Skeletal muscle tissue (tissue), 4 donors: ENCODE data around the gene ZNF207. TPM values are rescaled to one million over a fixed set of nuclear protein-coding genes. Genes with fewer than 3 reads are reported as not detected.
A peak's percentile ranks its signal among the peaks of the same experiment; 100 is the strongest.
"Not testable (repeated sequence)": the region's sequence is repeated elsewhere in the genome, so short reads cannot be mapped to it uniquely, and the experiment has no call there.

Experiments used
- H3K27ac ChIP-seq: one replicate; pipeline ENCODE4 v1.7.0; 2013; ENCODE audit warnings: mild to moderate bottlenecking, low read depth, low read length, inconsistent platforms
- H3K27me3 ChIP-seq, 3 donors: one replicate each; pipeline ENCODE4 v1.7.0; 2013; ENCODE audit warnings: low read length in 3 of 3; ENCODE audit not compliant: control insufficient read depth in 3 of 3, insufficient read depth in 3 of 3
- H3K36me3 ChIP-seq, 3 donors: one replicate each; pipeline ENCODE4 v1.7.0; 2013; ENCODE audit warnings: low read length in 3 of 3; ENCODE audit not compliant: control insufficient read depth in 3 of 3, insufficient read depth in 3 of 3
- H3K4me1 ChIP-seq, 3 donors: one replicate each; pipeline ENCODE4 v1.7.0; 2013; ENCODE audit warnings: low read length in 3 of 3, mild to moderate bottlenecking in 3 of 3; ENCODE audit not compliant: control insufficient read depth in 3 of 3, insufficient read depth in 3 of 3
- H3K4me3 ChIP-seq, 3 donors: one replicate each; pipeline ENCODE4 v1.7.0; 2013; ENCODE audit warnings: low read length in 3 of 3
- H3K9ac ChIP-seq, 3 donors: one replicate each; pipeline ENCODE4 v1.7.0; 2013; ENCODE audit warnings: low read length in 3 of 3, mild to moderate bottlenecking in 3 of 3, moderate library complexity in 2 of 3, low read depth in 1 of 3
- H3K9me3 ChIP-seq, 3 donors: one replicate each; pipeline ENCODE4 v1.7.0; 2013; ENCODE audit warnings: low read length in 3 of 3; ENCODE audit not compliant: control insufficient read depth in 3 of 3
- total RNA-seq: library from RNA; depleted of rRNA; stranded (reverse); fragments of >200 nt; gene quantifications from one replicate; pipeline ENCODE4 v1.2.3, GENCODE V29; 2014
- donor health status: Osteomylitis.

The ZNF207 gene
- total RNA-seq, 1 donor from 2014 or later: 78.3 TPM

GRCh38 chr17:32349503-32349853 lies 479 bp upstream of the ZNF207 start:
- Histone ChIP-seq H3K27me3 (no peaks in the 10 kb centered on the region), H3K9me3 (no peaks in the 10 kb centered on the region), H3K4me3 (peak overlapping the region; percentile 95 to 100 (median 99)), H3K4me1 (peaks cover 22 to 29% (median 25%) of the 10 kb centered on the region in 3 donors), H3K27ac (peak overlapping the region; percentile 100), H3K36me3 (peaks cover 3 to 9% (median 5%) of the 10 kb centered on the region in 3 donors), H3K9ac (peak overlapping the region; percentile 98 to 100 (median 100))

- H3K9ac ChIP-seq: peak overlapping the region; percentile 98 to 100 (median 100)
- H3K9me3 ChIP-seq: no peaks in the 10 kb centered on the region
- no peaks in the 10 kb centered on the region for H3K27me3 ChIP-seq
- peaks cover 35 to 41% (median 38%) of the 10 kb centered on the region in 3 donors for H3K4me1 ChIP-seq
- H3K27ac ChIP-seq: peak overlapping the region; percentile 100
- peaks cover 5 to 13% (median 12%) of the 10 kb centered on the region in 3 donors for H3K36me3 ChIP-seq
- peak overlapping the region; percentile 95 to 100 (median 99) for H3K4me3 ChIP-seq
Observed at GRCh38 chr17:32350666-32351418, 885 bp downstream of the ZNF207 start.

DNA sequence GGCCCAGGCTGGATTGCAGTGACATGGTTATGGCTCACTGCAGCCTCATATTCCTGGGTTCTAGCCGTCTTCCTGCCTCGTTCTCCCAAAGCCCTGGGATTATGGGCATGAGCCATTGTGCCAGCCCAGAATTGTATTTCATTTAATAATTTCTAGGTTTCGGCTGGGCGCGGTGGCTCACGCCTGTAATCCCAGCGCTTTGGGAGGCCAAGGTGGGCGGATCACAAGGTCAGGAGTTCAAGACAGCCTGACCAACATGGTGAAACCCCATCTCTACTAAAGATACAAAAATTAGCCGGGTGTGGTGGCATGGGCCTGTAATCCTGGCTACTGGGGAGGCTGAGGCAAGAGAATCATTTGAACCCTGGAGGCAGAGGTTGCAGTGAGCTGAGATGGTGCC lies 2.8 kb downstream of the ZNF207 start:
- H3K9me3 ChIP-seq, H3K9ac ChIP-seq, H3K27me3 ChIP-seq, H3K27ac ChIP-seq: not testable (repeated sequence)
- Histone ChIP-seq H3K4me1 (peaks cover 38 to 47% (median 42%) of the 10 kb centered on the region in 3 donors), H3K36me3 (peaks cover 7 to 23% (median 12%) of the 10 kb centered on the region in 3 donors), H3K4me3 (peak overlapping the region in 2 of 3 donors; percentile 46 to 48)

- H3K9me3 ChIP-seq: no peaks in the 10 kb centered on the region
- H3K4me3 ChIP-seq: peak overlapping the region in 1 of 3 donors; percentile 33
- peaks cover 33 to 44% (median 38%) of the 10 kb centered on the region in 3 donors for H3K4me1 ChIP-seq
- H3K36me3 ChIP-seq: peaks cover 20 to 41% (median 35%) of the 10 kb centered on the region in 3 donors
- no peak overlapping the region for H3K27ac ChIP-seq
- H3K9ac ChIP-seq: peak overlapping the region in 1 of 3 donors; percentile 7
- H3K27me3 ChIP-seq: no peaks in the 10 kb centered on the region
Observed at GRCh38 chr17:32355649-32356377, 5.9 kb downstream of the ZNF207 start.

GRCh38 chr17:32356378-32356743 lies 6.4 kb downstream of the ZNF207 start:
- Histone ChIP-seq H3K9ac (no peak overlapping the region), H3K36me3 (peaks cover 26 to 47% (median 41%) of the 10 kb centered on the region in 3 donors), H3K9me3 (no peaks in the 10 kb centered on the region), H3K4me3 (peak overlapping the region in 1 of 3 donors; percentile 33), H3K4me1 (peaks cover 33 to 43% (median 38%) of the 10 kb centered on the region in 3 donors), H3K27me3 (no peaks in the 10 kb centered on the region), H3K27ac (no peak overlapping the region)

DNA sequence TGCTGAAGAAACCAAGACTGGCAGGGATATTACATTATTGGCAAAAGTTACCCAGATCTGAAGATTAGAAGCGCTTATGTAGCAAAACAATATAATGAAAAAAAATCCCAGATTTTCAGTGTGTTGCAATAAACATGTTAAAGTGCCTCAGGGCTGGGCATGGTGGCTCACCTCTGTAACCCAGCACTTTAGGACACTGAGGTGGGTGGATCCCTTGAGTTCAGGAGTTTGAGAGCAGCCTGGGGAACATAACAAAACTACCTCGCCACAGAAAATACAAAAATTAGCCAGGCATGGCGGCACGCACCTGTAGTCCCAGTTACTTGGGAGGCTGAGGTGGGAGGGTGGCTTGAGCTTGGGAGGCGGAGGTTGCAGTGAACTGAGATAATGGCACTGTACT lies 6.8 kb downstream of the ZNF207 start:
- peaks cover 27 to 49% (median 45%) of the 10 kb centered on the region in 3 donors for H3K36me3 ChIP-seq
- H3K27me3 ChIP-seq: no peaks in the 10 kb centered on the region
- no peaks in the 10 kb centered on the region for H3K9me3 ChIP-seq
- H3K9ac ChIP-seq: no peak overlapping the region
- H3K4me1 ChIP-seq: peaks cover 29 to 40% (median 35%) of the 10 kb centered on the region in 3 donors
- no peak overlapping the region for H3K27ac ChIP-seq
- no peak overlapping the region for H3K4me3 ChIP-seq

DNA sequence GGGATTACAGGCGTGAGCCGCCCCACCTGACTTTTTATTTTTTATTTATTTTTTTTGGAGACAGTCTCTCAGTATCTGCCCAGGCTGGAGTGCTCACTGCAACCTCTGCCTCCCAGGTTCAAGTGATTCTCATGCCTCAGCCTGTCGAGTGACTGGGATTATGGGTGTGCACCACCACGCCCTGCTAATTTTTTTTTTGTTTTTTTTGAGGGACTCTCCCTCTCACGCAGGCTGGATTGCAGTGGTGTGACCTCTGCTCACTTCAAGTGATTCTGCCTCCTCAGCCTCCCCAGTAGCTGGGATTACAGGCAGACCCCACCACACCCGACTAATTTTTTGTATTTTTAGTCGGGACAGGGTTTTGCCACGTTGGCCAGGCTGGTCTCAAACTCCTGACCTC lies 7.7 kb downstream of the ZNF207 start:
- Histone ChIP-seq H3K9ac (no peak overlapping the region), H3K4me3 (no peak overlapping the region), H3K36me3 (peaks cover 27 to 55% (median 53%) of the 10 kb centered on the region in 3 donors), H3K27ac (no peak overlapping the region), H3K27me3 (no peaks in the 10 kb centered on the region), H3K9me3 (no peaks in the 10 kb centered on the region), H3K4me1 (peaks cover 25 to 35% (median 29%) of the 10 kb centered on the region in 3 donors)

DNA sequence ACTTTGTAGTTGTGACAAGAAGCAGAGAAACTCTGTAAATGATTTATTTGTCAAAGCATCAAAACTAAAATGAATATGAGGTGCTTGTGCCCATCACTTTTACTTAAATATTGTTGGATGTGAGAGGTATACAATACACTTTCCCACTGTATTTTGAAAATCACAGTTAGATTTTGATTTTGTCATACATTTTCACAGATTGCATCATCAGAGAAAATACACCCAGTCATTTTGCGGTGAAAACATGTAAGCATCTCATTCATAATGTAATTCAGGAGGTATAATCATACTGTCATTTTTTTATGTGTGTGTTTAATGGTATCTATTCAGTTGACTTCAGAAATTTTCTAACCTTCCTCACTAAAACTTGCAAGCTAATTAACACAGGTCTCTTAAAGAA lies 11.3 kb downstream of the ZNF207 start:
- no peak overlapping the region for H3K27ac ChIP-seq
- no peak overlapping the region for H3K9ac ChIP-seq
- peaks cover 41 to 77% (median 76%) of the 10 kb centered on the region in 3 donors for H3K36me3 ChIP-seq
- no peak overlapping the region for H3K4me3 ChIP-seq
- H3K4me1 ChIP-seq: peaks cover 0 to 3% (median 2%) of the 10 kb centered on the region in 3 donors
- H3K27me3 ChIP-seq: no peaks in the 10 kb centered on the region
- no peaks in the 10 kb centered on the region for H3K9me3 ChIP-seq

GRCh38 chr17:32370426-32370825 lies 20.5 kb downstream of the ZNF207 start:
- Histone ChIP-seq H3K9ac (no peak overlapping the region), H3K9me3 (no peaks in the 10 kb centered on the region), H3K27me3 (no peaks in the 10 kb centered on the region), H3K27ac (no peak overlapping the region), H3K4me3 (no peak overlapping the region), H3K36me3 (peaks cover 47 to 70% (median 64%) of the 10 kb centered on the region in 3 donors), H3K4me1 (no peaks in the 10 kb centered on the region)
